GM12892 (cell line): Measurements from ENCODE around the gene SKA1.

Experiments
- POLR2A ChIP-seq: IDR thresholded peaks from 2 replicates; pipeline ENCODE4 v1.6.1; 2011; ENCODE audit warnings: low read depth, low read length, control low read depth
- POLR2AphosphoS5 ChIP-seq: IDR thresholded peaks from 2 replicates; pipeline ENCODE4 v1.6.1; 2011; ENCODE audit warnings: low read depth, low read length, control low read depth
- TAF1 ChIP-seq: IDR thresholded peaks from 2 replicates; pipeline ENCODE4 v1.6.1; 2011; ENCODE audit warnings: low read depth, mild to moderate bottlenecking, control low read depth, low read length, borderline replicate concordance

DNA sequence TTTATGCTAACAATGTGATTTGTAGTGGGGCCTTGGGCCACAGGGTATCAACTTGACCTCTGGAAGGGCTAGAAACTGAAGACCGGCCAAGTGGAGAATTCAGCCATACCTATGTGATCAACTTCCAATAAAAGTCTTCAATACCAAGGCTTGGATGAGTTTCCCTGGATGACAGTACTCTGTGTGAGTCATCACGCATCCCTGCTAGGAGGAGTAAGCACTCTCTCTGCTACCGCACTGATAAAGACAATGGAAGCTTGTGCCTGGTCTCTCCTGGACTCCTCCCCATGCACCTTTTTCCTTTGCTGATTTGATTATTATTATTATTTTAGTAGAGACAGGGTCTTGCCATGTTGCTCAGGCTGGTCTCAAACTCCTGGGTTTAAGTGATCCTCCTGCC lies 58.1 kb downstream of the SKA1 start:
- TF ChIP-seq POLR2A (no peak), POLR2AphosphoS5 (no peak), TAF1 (no peak)
